ENCODE data around the gene BMS1.

DNA sequence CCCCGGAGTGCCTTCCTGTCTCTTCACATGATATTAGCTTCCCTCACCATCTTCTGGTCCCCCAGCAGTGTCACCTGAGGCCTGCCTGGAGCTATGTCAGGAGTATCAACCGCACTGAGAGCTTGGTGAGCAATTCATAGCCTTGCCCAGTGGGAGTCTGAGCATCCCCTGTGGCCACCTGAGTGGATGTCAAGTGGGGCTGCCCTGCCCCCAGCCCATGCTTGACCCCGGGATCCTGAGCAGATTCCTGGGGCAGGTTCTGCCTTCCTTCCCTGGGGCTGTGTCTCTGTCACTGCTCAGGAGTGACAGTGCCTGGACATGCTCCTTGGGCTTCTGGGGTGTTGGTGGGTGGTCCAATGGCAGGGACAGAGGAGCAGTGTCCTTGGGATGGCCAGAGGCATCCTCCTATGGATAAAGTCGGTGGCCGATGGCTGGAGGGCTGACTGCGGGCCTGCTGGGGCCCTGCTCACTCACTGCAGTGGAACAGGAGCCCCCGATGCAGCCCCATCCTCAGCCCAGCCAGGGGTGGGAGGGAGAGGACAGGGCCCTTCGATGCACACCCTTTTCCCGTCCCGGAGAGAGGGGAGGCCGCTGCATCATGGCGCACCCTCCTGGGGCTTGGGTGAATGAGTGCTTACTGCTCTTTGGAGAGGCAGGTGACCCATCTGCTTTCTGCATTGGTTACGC lies 95.7 kb downstream of the BMS1 start:
- TF ChIP-seq, protein P1, sequence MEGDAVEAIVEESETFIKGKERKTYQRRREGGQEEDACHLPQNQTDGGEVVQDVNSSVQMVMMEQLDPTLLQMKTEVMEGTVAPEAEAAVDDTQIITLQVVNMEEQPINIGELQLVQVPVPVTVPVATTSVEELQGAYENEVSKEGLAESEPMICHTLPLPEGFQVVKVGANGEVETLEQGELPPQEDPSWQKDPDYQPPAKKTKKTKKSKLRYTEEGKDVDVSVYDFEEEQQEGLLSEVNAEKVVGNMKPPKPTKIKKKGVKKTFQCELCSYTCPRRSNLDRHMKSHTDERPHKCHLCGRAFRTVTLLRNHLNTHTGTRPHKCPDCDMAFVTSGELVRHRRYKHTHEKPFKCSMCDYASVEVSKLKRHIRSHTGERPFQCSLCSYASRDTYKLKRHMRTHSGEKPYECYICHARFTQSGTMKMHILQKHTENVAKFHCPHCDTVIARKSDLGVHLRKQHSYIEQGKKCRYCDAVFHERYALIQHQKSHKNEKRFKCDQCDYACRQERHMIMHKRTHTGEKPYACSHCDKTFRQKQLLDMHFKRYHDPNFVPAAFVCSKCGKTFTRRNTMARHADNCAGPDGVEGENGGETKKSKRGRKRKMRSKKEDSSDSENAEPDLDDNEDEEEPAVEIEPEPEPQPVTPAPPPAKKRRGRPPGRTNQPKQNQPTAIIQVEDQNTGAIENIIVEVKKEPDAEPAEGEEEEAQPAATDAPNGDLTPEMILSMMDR (IDR thresholded peaks at IDR 0.05) = no peak
- no peak for TF ChIP-seq POLR2A (IDR thresholded peaks at IDR 0.05)

All from body of pancreas (tissue), 4 donors.